ENCODE measurements around the gene NSDHL.

GRCh38 chrX:152866386-152866785, 35.5 kb downstream of the NSDHL start:
- TF ChIP-seq, protein P1, sequence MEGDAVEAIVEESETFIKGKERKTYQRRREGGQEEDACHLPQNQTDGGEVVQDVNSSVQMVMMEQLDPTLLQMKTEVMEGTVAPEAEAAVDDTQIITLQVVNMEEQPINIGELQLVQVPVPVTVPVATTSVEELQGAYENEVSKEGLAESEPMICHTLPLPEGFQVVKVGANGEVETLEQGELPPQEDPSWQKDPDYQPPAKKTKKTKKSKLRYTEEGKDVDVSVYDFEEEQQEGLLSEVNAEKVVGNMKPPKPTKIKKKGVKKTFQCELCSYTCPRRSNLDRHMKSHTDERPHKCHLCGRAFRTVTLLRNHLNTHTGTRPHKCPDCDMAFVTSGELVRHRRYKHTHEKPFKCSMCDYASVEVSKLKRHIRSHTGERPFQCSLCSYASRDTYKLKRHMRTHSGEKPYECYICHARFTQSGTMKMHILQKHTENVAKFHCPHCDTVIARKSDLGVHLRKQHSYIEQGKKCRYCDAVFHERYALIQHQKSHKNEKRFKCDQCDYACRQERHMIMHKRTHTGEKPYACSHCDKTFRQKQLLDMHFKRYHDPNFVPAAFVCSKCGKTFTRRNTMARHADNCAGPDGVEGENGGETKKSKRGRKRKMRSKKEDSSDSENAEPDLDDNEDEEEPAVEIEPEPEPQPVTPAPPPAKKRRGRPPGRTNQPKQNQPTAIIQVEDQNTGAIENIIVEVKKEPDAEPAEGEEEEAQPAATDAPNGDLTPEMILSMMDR (IDR thresholded peaks at IDR 0.05), result no peak
- TF ChIP-seq POLR2AphosphoS5 (IDR thresholded peaks at IDR 0.05) (no peak), POLR2A (IDR thresholded peaks at IDR 0.05) (no peak), EP300 (IDR thresholded peaks at IDR 0.05) (no peak)

Data from sigmoid colon (tissue), 4 donors.